Inferior parietal cortex (tissue), 1 donor: Measurements from ENCODE around the gene PGM2.
"Not testable (repeated sequence)": the region's sequence is repeated elsewhere in the genome, so short reads cannot be mapped to it uniquely, and the experiment has no call there.

ENCODE experiments used
- DNase-seq: peaks from one replicate; pipeline ENCODE4 v3.0.0-alpha.2; 2016; ENCODE audit errors: extremely low spot score

The PGM2 gene

GRCh38 chr4:37826295-37827029, at the start of gene PGM2:
Gene PGM2, plus strand, starts transcription at chr4:37826686. Its CDS starts 47 bp downstream, at chr4:37826733.
- DNase-seq = peak; percentile 58

GRCh38 chr4:37779896-37780295, 46.6 kb upstream of the PGM2 start:
- DNase-seq = no peak

GRCh38 chr4:37780444-37781130, 45.9 kb upstream of the PGM2 start:
- DNase-seq = no peak

GRCh38 chr4:37781131-37781455, 45.4 kb upstream of the PGM2 start:
- DNase-seq = no peak

GRCh38 chr4:37786267-37786666, 40.2 kb upstream of the PGM2 start:
- DNase-seq = not testable (repeated sequence)

- DNase-seq = not testable (repeated sequence)
Observed at GRCh38 chr4:37787883-37788460, 38.5 kb upstream of the PGM2 start.

GRCh38 chr4:37788819-37789218, 37.7 kb upstream of the PGM2 start:
- DNase-seq = no peak

GRCh38 chr4:37792241-37792640, 34.2 kb upstream of the PGM2 start:
- DNase-seq = no peak

- DNase-seq = no peak
Observed at GRCh38 chr4:37793562-37793961, 32.9 kb upstream of the PGM2 start.

- DNase-seq = no peak
Observed at GRCh38 chr4:37794056-37794455, 32.4 kb upstream of the PGM2 start.

- no peak for DNase-seq
Observed at GRCh38 chr4:37795581-37796195, 30.8 kb upstream of the PGM2 start.

GRCh38 chr4:37797374-37797773, 29.1 kb upstream of the PGM2 start:
- no peak for DNase-seq

GRCh38 chr4:37797923-37798322, 28.6 kb upstream of the PGM2 start:
- no peak for DNase-seq

- no peak for DNase-seq
Observed at GRCh38 chr4:37798616-37799015, 27.9 kb upstream of the PGM2 start.

- DNase-seq = no peak
Observed at GRCh38 chr4:37799941-37800554, 26.4 kb upstream of the PGM2 start.

- DNase-seq = peak; percentile 59
Observed at GRCh38 chr4:37802068-37802666, 24.3 kb upstream of the PGM2 start.

GRCh38 chr4:37803348-37803973, 23.0 kb upstream of the PGM2 start:
- peak; percentile 78 for DNase-seq

- DNase-seq = no peak
Observed at GRCh38 chr4:37805091-37805490, 21.4 kb upstream of the PGM2 start.

GRCh38 chr4:37812713-37813112, 13.8 kb upstream of the PGM2 start:
- DNase-seq = no peak

- no peak for DNase-seq
Observed at GRCh38 chr4:37815591-37815990, 10.9 kb upstream of the PGM2 start.

- DNase-seq = no peak
Observed at GRCh38 chr4:37816006-37816405, 10.5 kb upstream of the PGM2 start.
